ENCODE data around the gene CCDC12. TPM values are rescaled to one million over a fixed set of nuclear protein-coding genes. Genes with fewer than 3 reads are reported as not detected.

The CCDC12 gene
- total and polyA plus RNA-seq, 9 of the 15 experiments (the other 6 are each of a cell fraction or from before 2014, with no cell fraction given): 8.9 to 201 (median 86.9) TPM

GRCh38 chr3:47000198-47000815 lies 23.8 kb upstream of the CCDC12 start:
- H3K27ac ChIP-seq (ENCODE audit: extremely low read depth, low read depth, low read length): no peak overlapping the region
- H3K27me3 ChIP-seq (ENCODE audit: control insufficient read depth in 2 of 2, insufficient read depth in 2 of 2, low read length in 2 of 2): no peaks in the 10 kb centered on the region
- H3K4me1 ChIP-seq (replicated peaks in 1 of 2; ENCODE audit: control insufficient read depth in 2 of 2, insufficient read depth in 2 of 2, low read length in 2 of 2): peaks cover 0 to 64% of the 10 kb centered on the region in 2 experiments; a peak in 2 of 5 replicates
- POLR2A ChIA-PET: interaction anchor here (1.3 kb wide), 1 partner anchor 11 kb away, joined by 4 read pairs; no protein-coding TSS in a partner anchor
- no peaks in the 10 kb centered on the region for H3K9me3 ChIP-seq (replicated peaks; ENCODE audit: control insufficient read depth, insufficient read depth, low read depth, low read length)
- H3K79me2 ChIP-seq (ENCODE audit: control insufficient read depth, insufficient read depth, low read length): no peaks in the 10 kb centered on the region
- no peak overlapping the region for H3K4me3 ChIP-seq
- peaks cover 98% of the 10 kb centered on the region for H3K36me3 ChIP-seq (ENCODE audit: control insufficient read depth, insufficient read depth, low read length)
- CTCF ChIA-PET (ENCODE audit: low intra/inter-chr PET ratio): interaction anchor here (0.6 kb wide), 1 partner anchor 77 kb away, joined by 3 read pairs; no protein-coding TSS in a partner anchor
- WGBS (ENCODE audit: insufficient coverage, low coverage, missing lambda C conversion rate): 99% methylated on average over 10 of the region's 10 CpGs
- in situ Hi-C loops (cut with MboI) (no loop called here), intact Hi-C loops (cut with micrococcal nuclease) (no loop called here)
- H3K4me2 ChIP-seq (ENCODE audit: insufficient read depth, low read length): no peak overlapping the region
- H2AFZ ChIP-seq (ENCODE audit: low read depth, low read length): no peak overlapping the region
- H4K20me1 ChIP-seq (replicated peaks; ENCODE audit: control insufficient read depth, insufficient read depth, low read length): peaks cover 8% of the 10 kb centered on the region; the same call in 1 of the 2 replicates
- no peak for FAIRE-seq
- no TSS peak for BruUV-seq (replicated peaks)
- DNase-seq (ENCODE audit: extremely low read depth in 1 of 4, low spot score in 3 of 4): no peak
- 0 out of 4 replicates have a peak overlapping the region, but pooled peaks of 1 of the 2 experiments have one; percentile 29 for H3K9ac ChIP-seq (ENCODE audit: insufficient read depth in 1 of 2, low read depth in 2 of 2, low read length in 2 of 2)
- no peaks in the 10 kb centered on the region for H3K9me1 ChIP-seq (ENCODE audit: control insufficient read depth, insufficient read depth, low read length)
- no peak for ATAC-seq
- TF ChIP-seq ZNF764 (CRISPR knock-in tag; IDR thresholded peaks at IDR 0.05; ENCODE audit: low read depth): no peak
- 0 out of 2 replicates have a peak, but pooled peaks have one; percentile 55 for TF ChIP-seq POLR2G (IDR thresholded peaks at IDR 0.05; ENCODE audit: low read depth, low read length)
- no peak for TF ChIP-seq ZNF766 (CRISPR knock-in tag; conservative IDR thresholded peaks at IDR 0.05)
- no peak for TF ChIP-seq SNRNP70 (optimal IDR thresholded peaks at IDR 0.05; ENCODE audit: low read depth, low read length)
- TF ChIP-seq TRIM25 (IDR thresholded peaks at IDR 0.05; ENCODE audit: borderline replicate concordance): no peak
- TF ChIP-seq PHF21A (IDR thresholded peaks at IDR 0.05; ENCODE audit: borderline replicate concordance, low read depth): no peak
- no peak for TF ChIP-seq ZNF224 (CRISPR knock-in tag; IDR thresholded peaks at IDR 0.05)
- no peak for TF ChIP-seq RCOR1 (IDR thresholded peaks at IDR 0.05; ENCODE audit: borderline replicate concordance in 1 of 2, low read depth in 2 of 2, low read length in 2 of 2)
- TF ChIP-seq NR2C2 (CRISPR knock-in tag; IDR thresholded peaks at IDR 0.05): no peak
- no peak for TF ChIP-seq NR2C2 (tag; IDR thresholded peaks at IDR 0.05)
- no peak for TF ChIP-seq BCLAF1 (IDR thresholded peaks at IDR 0.05; ENCODE audit: borderline replicate concordance in 1 of 2, control insufficient read depth in 1 of 2, low read depth in 2 of 2, low read length in 1 of 2)
- TF ChIP-seq ATF3 (IDR thresholded peaks at IDR 0.05): peak; percentile 20; the same call in 1 of the 2 replicates
- no peak for TF ChIP-seq ATF3 (CRISPR knock-in tag; conservative IDR thresholded peaks at IDR 0.05)
